ENCODE data around the gene SEPTIN1. TPM values are rescaled to one million over a fixed set of nuclear protein-coding genes. Genes with fewer than 3 reads are reported as not detected.
"Not testable (repeated sequence)": the region's sequence is repeated elsewhere in the genome, so short reads cannot be mapped to it uniquely, and the experiment has no call there.

SEPTIN1 gene
- total and polyA plus RNA-seq, 2 experiments from 2014 or later: 0.21 to 3.9 TPM

DNA sequence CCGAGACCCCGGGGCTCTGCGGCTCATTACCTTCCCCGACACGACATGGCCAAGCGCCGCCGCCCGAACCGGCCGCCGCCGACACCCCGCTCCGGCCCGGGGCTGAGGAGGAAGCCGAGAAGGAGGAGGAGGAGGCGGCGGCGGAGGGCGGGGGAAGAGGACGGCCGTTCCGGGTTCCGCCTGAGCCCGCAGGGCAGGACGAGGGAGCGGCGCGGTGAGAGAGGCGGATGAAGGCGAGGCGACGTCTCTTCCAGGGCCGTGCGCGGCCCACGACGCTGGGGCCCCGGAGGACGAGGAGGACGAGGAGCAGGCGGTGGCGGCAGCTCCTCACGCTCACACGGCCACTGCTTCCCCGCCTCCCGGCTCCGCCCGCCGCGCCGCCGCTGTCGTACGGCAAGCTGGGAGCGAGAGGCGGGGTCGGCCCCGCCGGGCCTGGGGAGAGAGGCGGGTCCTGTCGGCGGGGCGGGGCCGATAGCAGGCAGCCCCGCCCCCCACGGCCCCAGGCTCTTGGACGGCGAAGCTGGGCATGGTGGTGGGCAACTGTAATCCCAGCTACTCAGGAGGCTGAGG is 47.2 kb downstream of the SEPTIN1 start:
- H3K9me2 ChIP-seq (ENCODE audit: insufficient read depth); H3F3A ChIP-seq (replicated peaks; ENCODE audit: low read depth); H4K20me1 ChIP-seq (replicated peaks; ENCODE audit: insufficient read depth); H3K27me3 Mint-ChIP-seq (ENCODE audit: insufficient read depth, low read depth, poor library complexity); H3K9me3 Mint-ChIP-seq; H3K4me1 ChIP-seq (ENCODE audit: insufficient read depth); H3K4me1 Mint-ChIP-seq; H3K36me3 ChIP-seq (ENCODE audit: insufficient read depth); H3K36me3 Mint-ChIP-seq (ENCODE audit: low read depth); H3K27me3 ChIP-seq (ENCODE audit: insufficient read depth): not testable (repeated sequence)
- peaks cover 39% of the 10 kb centered on the region for H3K79me2 ChIP-seq (replicated peaks; ENCODE audit: insufficient read depth)
- H2AFZ ChIP-seq: peak overlapping the region; percentile 91; the same call in 1 of the 2 replicates
- DNase-seq (ENCODE audit: low spot score) (peak; percentile 76), ATAC-seq (peak; percentile 87)
- TF ChIP-seq POLR2AphosphoS5 (IDR thresholded peaks at IDR 0.05; ENCODE audit: low read depth): peak; percentile 82
- Mint-ChIP-seq H3K27ac (0 out of 2 replicates have a peak overlapping the region, but pooled peaks have one; percentile 65), H3K4me3 (peak overlapping the region; percentile 68)
- peak overlapping the region; percentile 71 for H3K4me2 ChIP-seq
- peak overlapping the region; percentile 80 for H3K27ac ChIP-seq (ENCODE audit: low read depth)
- peak overlapping the region; percentile 73 for H3K4me3 ChIP-seq

- Histone ChIP-seq H3K27ac (ENCODE audit: low read depth) (peak overlapping the region; percentile 81; the same call in 1 of the 2 replicates), H3K4me2 (peak overlapping the region; percentile 79), H3K79me2 (replicated peaks; ENCODE audit: insufficient read depth) (peaks cover 45% of the 10 kb centered on the region), H3K4me3 (peak overlapping the region; percentile 73)
- not testable (repeated sequence) for H3K4me1 ChIP-seq (ENCODE audit: insufficient read depth); H3K4me1 Mint-ChIP-seq; H3K36me3 Mint-ChIP-seq (ENCODE audit: low read depth); H3K9me2 ChIP-seq (ENCODE audit: insufficient read depth); H3F3A ChIP-seq (replicated peaks; ENCODE audit: low read depth); H2AFZ ChIP-seq; H3K9me3 Mint-ChIP-seq; H3K27me3 Mint-ChIP-seq (ENCODE audit: insufficient read depth, low read depth, poor library complexity); H3K27me3 ChIP-seq (ENCODE audit: insufficient read depth); H3K36me3 ChIP-seq (ENCODE audit: insufficient read depth); H4K20me1 ChIP-seq (replicated peaks; ENCODE audit: insufficient read depth)
- Mint-ChIP-seq H3K27ac (peak overlapping the region; percentile 95), H3K4me3 (peak overlapping the region; percentile 98)
- DNase-seq (ENCODE audit: low spot score) (peak; percentile 79), ATAC-seq (peak; percentile 95)
Measured at GRCh38 chr16:30334473-30334989, 47.8 kb downstream of the SEPTIN1 start.

Small RNAs within 50 kb of the gene (small RNA-seq; reads per million reads assigned to genes)
- 0.55 reads per million, percentile 38 among the genes with 10 or more reads in this experiment for gene RF00406 (ENCODE audit: low replicate concordance)

Other genes with a start within 250 kb of the SEPTIN1 start
- 17.9 and 23.5 TPM in 2 replicates for gene CORO1A, start 199.0 kb downstream of the SEPTIN1 start, total RNA-seq (2014; rRNA removed; shearing (Covaris generic))
- 10.2 and 13.8 TPM in 2 replicates for gene CORO1A, start 199.0 kb downstream of the SEPTIN1 start, polyA plus RNA-seq (2016; fragmentation: Nextera tagmentation; extraction: Ambion mirVana)
- 335 and 350 TPM in 2 replicates for gene BOLA2B, start 188.9 kb downstream of the SEPTIN1 start, total RNA-seq (2014; rRNA removed; shearing (Covaris generic))
- 659 and 682 TPM in 2 replicates for gene BOLA2B, start 188.9 kb downstream of the SEPTIN1 start, polyA plus RNA-seq (2016; fragmentation: Nextera tagmentation; extraction: Ambion mirVana)
- gene SLX1A, start 188.7 kb downstream of the SEPTIN1 start, total RNA-seq (2014; rRNA removed; shearing (Covaris generic)): 27.3 and 29.5 TPM in 2 replicates
- 97.5 and 112 TPM in 2 replicates for gene SLX1A, start 188.7 kb downstream of the SEPTIN1 start, polyA plus RNA-seq (2016; fragmentation: Nextera tagmentation; extraction: Ambion mirVana)
- gene SULT1A3, start 183.3 kb downstream of the SEPTIN1 start, total RNA-seq (2014; rRNA removed; shearing (Covaris generic)): 2.8 and 11.2 TPM in 2 replicates
- 17.4 and 19.5 TPM in 2 replicates for gene SULT1A3, start 183.3 kb downstream of the SEPTIN1 start, polyA plus RNA-seq (2016; fragmentation: Nextera tagmentation; extraction: Ambion mirVana)
- 2.2 and 7.6 TPM in 2 replicates for gene NPIPB13, start 134.1 kb downstream of the SEPTIN1 start, total RNA-seq (2014; rRNA removed; shearing (Covaris generic))
- 5.7 and 7.5 TPM in 2 replicates for gene NPIPB13, start 134.1 kb downstream of the SEPTIN1 start, polyA plus RNA-seq (2016; fragmentation: Nextera tagmentation; extraction: Ambion mirVana)
- 33.9 and 38.7 TPM in 2 replicates for gene CD2BP2, start 27.3 kb downstream of the SEPTIN1 start, total RNA-seq (2014; rRNA removed; shearing (Covaris generic))
- gene CD2BP2, start 27.3 kb downstream of the SEPTIN1 start, polyA plus RNA-seq (2016; fragmentation: Nextera tagmentation; extraction: Ambion mirVana): 21.0 and 23.1 TPM in 2 replicates
- gene TBC1D10B, start 12.1 kb downstream of the SEPTIN1 start, total RNA-seq (2014; rRNA removed; shearing (Covaris generic)): 19.6 and 30.8 TPM in 2 replicates
- gene TBC1D10B, start 12.1 kb downstream of the SEPTIN1 start, polyA plus RNA-seq (2016; fragmentation: Nextera tagmentation; extraction: Ambion mirVana): 13.3 TPM in 2 replicates
- gene MYL11, start 7.8 kb downstream of the SEPTIN1 start, total RNA-seq (2014; rRNA removed; shearing (Covaris generic)): not detected in 2 replicates
- gene MYL11, start 7.8 kb downstream of the SEPTIN1 start, polyA plus RNA-seq (2016; fragmentation: Nextera tagmentation; extraction: Ambion mirVana): 3.5 and 7.3 TPM in 2 replicates
- gene ZNF48, start 12.9 kb upstream of the SEPTIN1 start, total RNA-seq (2014; rRNA removed; shearing (Covaris generic)): 37.9 and 44.3 TPM in 2 replicates
- gene ZNF48, start 12.9 kb upstream of the SEPTIN1 start, polyA plus RNA-seq (2016; fragmentation: Nextera tagmentation; extraction: Ambion mirVana): 4.8 and 6.2 TPM in 2 replicates
- 12.0 and 16.1 TPM in 2 replicates for gene ZNF771, start 25.0 kb upstream of the SEPTIN1 start, total RNA-seq (2014; rRNA removed; shearing (Covaris generic))
- gene ZNF771, start 25.0 kb upstream of the SEPTIN1 start, polyA plus RNA-seq (2016; fragmentation: Nextera tagmentation; extraction: Ambion mirVana): 10.8 and 12.7 TPM in 2 replicates
- 46.1 and 54.1 TPM in 2 replicates for gene DCTPP1, start 47.5 kb upstream of the SEPTIN1 start, total RNA-seq (2014; rRNA removed; shearing (Covaris generic))
- gene DCTPP1, start 47.5 kb upstream of the SEPTIN1 start, polyA plus RNA-seq (2016; fragmentation: Nextera tagmentation; extraction: Ambion mirVana): 51.7 and 58.3 TPM in 2 replicates
- gene SEPHS2, start 63.3 kb upstream of the SEPTIN1 start, total RNA-seq (2014; rRNA removed; shearing (Covaris generic)): 35.2 and 43.0 TPM in 2 replicates
- gene SEPHS2, start 63.3 kb upstream of the SEPTIN1 start, polyA plus RNA-seq (2016; fragmentation: Nextera tagmentation; extraction: Ambion mirVana): 27.3 and 29.7 TPM in 2 replicates
- gene ITGAL, start 90.2 kb upstream of the SEPTIN1 start, total RNA-seq (2014; rRNA removed; shearing (Covaris generic)): 0.07 TPM in 1 of 2 replicates, not detected in the other
- 0.05 and 0.43 TPM in 2 replicates for gene ITGAL, start 90.2 kb upstream of the SEPTIN1 start, polyA plus RNA-seq (2016; fragmentation: Nextera tagmentation; extraction: Ambion mirVana)
- gene ZNF768, start 144.0 kb upstream of the SEPTIN1 start, total RNA-seq (2014; rRNA removed; shearing (Covaris generic)): 34.6 and 43.0 TPM in 2 replicates
- 8.3 and 8.5 TPM in 2 replicates for gene ZNF768, start 144.0 kb upstream of the SEPTIN1 start, polyA plus RNA-seq (2016; fragmentation: Nextera tagmentation; extraction: Ambion mirVana)
- gene ZNF747, start 152.3 kb upstream of the SEPTIN1 start, total RNA-seq (2014; rRNA removed; shearing (Covaris generic)): 10.8 and 12.6 TPM in 2 replicates
- 3.0 and 4.2 TPM in 2 replicates for gene ZNF747, start 152.3 kb upstream of the SEPTIN1 start, polyA plus RNA-seq (2016; fragmentation: Nextera tagmentation; extraction: Ambion mirVana)
- gene ZNF764, start 175.8 kb upstream of the SEPTIN1 start, total RNA-seq (2014; rRNA removed; shearing (Covaris generic)): 10.7 and 12.9 TPM in 2 replicates
- gene ZNF764, start 175.8 kb upstream of the SEPTIN1 start, polyA plus RNA-seq (2016; fragmentation: Nextera tagmentation; extraction: Ambion mirVana): 5.6 and 6.0 TPM in 2 replicates
- gene ZNF688, start 189.2 kb upstream of the SEPTIN1 start, total RNA-seq (2014; rRNA removed; shearing (Covaris generic)): 1.3 and 4.0 TPM in 2 replicates
- gene ZNF688, start 189.2 kb upstream of the SEPTIN1 start, polyA plus RNA-seq (2016; fragmentation: Nextera tagmentation; extraction: Ambion mirVana): 4.4 and 6.2 TPM in 2 replicates
- gene ZNF785, start 203.1 kb upstream of the SEPTIN1 start, total RNA-seq (2014; rRNA removed; shearing (Covaris generic)): 7.1 and 7.5 TPM in 2 replicates
- gene ZNF785, start 203.1 kb upstream of the SEPTIN1 start, polyA plus RNA-seq (2016; fragmentation: Nextera tagmentation; extraction: Ambion mirVana): 4.9 and 5.4 TPM in 2 replicates
- 13.4 and 16.7 TPM in 2 replicates for gene ZNF689, start 227.8 kb upstream of the SEPTIN1 start, total RNA-seq (2014; rRNA removed; shearing (Covaris generic))
- gene ZNF689, start 227.8 kb upstream of the SEPTIN1 start, polyA plus RNA-seq (2016; fragmentation: Nextera tagmentation; extraction: Ambion mirVana): 5.3 and 5.9 TPM in 2 replicates